HG02678 (cell line): ENCODE measurements around the gene FBRS.

ENCODE experiments used
- ATAC-seq: cut with Tn5 transposase; IDR thresholded peaks from one replicate; pipeline ENCODE4 v1.9.1; 2021; ENCODE audit warnings: mild to moderate bottlenecking, moderate library complexity; ENCODE audit not compliant: unreplicated experiment

FBRS gene

DNA sequence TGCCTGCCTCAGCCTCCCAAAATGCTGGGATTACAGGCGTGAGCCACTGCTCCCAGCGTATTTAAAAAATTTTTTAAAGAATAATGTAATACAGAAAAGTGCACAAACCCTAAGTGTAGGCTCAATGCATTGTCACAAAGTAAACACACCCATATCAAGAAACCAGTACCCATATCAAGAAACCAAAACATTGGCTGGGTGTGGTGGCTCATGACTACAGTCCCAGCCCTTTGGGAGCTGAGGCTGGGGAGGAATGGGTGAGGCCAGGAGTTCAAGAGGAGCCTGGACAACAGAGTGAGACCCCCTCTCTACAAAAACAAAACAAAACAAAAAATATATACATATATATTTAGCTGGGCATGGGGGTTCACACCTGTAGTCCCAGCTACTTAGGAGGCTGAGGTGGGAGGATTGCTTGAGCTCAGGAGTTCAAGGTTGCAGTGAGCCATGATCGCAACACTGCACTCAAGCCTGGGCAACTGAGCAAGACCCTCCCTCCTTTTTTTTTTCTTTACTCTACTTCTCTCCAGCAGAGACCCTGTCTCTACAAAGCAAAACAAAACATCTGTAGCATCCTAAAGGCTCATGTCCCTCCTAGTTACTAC lies 16.8 kb upstream of the FBRS start:
- ATAC-seq = no peak

DNA sequence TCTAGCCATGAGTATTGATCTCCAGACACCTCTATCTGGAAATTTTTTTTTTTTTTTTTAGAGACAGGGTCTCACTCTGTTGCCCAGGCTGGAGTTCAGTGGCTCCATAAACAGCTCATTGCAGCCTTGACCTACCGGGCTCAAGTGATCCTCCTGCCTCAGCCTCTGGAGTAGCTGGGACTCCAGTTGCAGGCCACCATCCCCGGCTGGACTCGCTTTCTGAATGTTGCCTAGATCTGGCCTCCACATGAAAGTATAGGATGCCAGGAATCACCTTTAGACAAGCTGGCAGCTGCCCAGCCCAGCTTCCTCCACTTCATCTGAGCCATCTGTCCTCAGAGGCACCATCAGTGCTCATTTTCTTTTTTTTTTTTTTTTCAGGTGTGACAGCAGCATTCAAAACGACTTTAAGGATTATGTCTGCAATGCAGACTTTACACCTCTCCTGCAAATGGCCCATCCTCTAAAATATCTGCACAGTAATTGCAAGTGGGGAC lies 13.8 kb upstream of the FBRS start:
- no peak for ATAC-seq

DNA sequence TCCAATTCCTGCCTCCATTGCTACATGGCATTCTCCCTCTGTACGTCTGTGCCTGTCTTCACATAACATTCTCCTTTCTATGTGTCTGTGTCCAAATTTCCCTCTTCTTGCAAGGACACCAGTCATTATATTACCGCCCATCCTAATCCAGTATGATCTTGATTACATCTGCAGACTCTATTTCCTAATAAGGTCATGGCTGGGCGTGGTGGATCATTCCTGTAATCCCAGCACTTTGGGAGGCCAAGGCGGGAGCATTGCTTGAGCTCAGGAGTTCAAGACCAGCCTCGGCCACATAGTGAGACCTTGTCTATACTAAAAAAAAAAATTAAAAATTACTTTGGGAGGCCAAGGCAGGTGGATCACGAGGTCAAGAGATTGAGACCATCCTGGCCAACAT lies 12.5 kb upstream of the FBRS start:
- ATAC-seq = no peak

DNA sequence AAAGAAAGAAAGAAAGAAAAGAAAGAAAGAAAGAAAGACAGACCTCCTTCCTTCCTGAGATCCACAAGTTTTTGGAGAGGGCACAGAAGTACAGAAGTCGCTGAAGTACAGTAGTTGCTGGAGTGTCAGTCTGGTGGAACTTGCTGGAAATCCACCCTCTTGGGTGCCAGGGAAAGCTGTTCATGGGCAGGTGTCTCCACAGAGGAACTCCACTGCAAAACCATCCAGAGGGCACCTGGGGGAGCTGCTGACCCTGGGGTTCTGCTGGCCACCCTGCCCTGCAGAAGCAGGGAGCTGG lies 11.0 kb upstream of the FBRS start:
- ATAC-seq = no peak

DNA sequence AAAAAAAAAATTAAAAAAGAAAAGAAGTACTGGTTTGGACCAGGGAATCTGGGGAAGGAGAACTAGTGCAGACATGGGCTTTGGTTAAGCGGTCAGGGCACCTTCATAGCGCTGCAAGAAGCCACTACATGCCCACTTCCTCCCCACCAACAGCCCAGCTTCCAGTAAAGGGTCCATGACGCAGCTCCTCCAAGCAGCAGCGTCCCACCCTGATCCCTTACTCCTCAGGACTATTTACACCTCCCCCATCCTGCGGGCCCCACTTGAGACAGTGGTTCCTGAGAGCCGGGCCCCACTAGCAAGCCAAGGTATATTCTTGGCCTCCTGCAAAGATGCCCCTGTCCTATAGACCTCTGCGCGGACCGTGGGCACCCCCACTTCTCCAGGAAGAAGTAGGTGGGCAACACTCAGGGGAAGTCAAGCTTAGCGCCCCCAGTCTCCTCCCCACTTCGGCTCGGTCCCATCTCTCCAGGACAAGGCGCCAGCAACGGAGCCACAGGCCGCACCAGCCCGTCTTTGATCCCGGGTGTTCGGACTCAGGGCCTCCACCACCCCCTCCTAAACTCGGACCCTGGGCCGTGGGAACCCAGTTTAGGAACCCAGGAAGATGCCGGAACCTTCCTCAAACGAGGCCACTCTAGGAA lies 8.4 kb upstream of the FBRS start:
- peak; percentile 4 for ATAC-seq

DNA sequence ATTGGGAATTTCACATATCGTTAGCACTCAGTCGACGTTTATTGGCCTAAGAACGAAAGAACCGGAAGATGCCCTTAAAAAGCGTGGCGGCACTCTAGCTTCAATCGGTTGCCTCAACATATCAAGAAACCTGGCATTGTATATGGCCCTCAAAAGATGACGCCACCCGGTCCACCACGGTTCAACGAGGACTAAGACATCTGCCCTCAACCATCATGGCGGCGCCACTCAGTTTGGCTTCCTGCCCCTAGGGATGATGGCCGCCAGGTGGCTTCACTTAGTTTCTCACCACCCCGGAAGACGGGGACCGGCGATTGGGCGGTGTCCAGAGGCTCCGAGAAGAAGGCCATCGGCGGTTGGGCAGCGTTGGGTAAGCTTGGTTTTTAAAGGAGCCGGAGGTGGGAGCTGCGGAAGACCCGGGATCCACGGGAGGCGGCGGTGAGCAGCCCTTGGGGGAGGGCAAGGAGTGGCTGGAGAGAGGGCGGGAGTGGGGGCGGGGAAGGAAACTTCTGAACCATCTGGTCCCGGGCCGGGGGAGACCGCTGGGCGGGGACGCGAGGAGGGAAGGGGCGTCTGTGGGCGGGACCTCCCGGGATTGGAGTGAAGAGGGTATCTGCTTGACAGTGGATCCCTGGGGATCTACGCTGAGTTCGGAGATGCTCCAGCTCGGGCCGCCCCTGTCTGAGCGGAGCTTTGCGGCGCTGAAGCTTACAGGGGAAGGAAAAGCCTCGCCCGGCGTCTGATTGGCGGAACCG lies 7.7 kb upstream of the FBRS start, which contains the start of gene PRR14:
Gene PRR14 (plus strand): TSS at position 592 of the 755 bp plus-strand sequence. CDS start 686 bp downstream, outside the sequence.
- peak; percentile 78 for ATAC-seq

DNA sequence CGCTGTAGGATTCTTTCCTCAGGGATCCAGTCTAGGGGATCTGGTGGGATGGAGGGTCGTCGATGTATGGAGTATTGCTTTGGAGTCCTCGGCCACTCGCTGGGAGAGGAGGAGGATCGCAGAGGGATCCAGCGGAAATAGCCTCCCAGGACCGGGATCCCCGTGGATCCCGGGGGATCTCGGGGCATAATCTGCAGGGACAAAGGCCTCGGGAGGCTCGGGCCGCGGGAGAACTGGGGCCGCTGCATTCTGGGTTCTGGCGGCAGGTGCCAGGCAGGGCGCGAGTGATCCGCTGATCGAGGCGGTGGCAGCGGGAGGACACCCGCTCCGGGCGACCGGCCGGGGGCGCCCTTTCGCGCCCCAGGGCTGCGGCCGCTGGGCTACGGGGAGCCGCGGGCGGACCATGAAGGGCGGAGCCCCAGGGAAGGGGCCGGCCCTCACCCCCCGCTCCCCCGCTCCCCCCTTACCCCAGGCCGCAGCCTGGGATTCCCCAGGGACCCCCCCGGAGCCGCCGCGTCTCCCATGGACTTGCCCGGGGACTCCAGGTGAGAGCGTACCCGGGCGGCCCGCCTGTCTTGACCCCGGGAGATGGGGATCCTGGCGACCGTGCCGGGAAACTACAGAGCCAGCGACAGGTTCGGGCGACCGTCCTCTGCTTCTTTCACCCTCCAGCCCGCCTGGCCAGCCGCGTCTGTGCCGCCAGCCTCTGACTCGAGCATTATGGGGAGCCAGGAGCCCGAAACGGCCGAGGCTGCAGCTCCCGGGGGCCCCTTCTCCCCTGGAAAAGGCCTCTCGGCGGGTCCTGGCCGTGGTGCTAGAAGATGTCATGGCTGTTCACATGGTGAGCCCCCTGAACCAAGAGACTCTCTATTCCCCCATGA lies 6.9 kb upstream of the FBRS start:
- peak; percentile 43 for ATAC-seq

DNA sequence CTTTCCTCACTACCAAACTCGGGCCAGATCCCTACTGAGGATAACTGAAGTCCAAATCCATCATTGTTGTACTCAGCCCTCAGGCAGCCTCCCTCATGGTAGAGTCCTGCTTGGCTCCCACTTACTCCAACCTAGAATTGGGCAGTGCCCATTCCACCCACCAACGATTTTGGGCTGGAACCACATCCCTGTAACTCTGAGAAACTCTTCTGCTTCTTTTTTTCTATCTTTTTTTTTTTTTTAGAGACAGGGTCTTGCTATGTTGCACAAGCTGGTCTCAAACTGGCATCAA lies 6.3 kb upstream of the FBRS start:
- no peak for ATAC-seq

DNA sequence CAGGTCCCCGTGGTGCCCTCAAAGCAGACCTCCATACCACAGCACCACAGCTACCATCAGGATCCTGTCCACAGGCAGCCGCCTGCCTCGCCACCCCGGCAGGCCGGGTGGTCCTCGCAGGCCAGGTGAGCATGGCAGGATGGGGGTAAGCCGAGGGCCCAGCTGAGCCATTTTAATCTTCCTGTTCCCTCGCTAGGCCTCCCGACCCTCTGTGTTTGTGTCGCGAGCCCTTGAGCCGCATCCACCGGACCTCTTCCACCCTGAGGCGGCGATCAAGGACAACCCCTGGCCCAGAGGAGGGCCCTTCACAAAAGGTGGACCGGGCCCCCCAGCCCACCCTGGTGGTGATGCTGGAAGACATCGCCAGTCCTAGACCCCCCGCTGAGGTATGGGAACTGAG lies 5.5 kb upstream of the FBRS start:
- no peak for ATAC-seq

DNA sequence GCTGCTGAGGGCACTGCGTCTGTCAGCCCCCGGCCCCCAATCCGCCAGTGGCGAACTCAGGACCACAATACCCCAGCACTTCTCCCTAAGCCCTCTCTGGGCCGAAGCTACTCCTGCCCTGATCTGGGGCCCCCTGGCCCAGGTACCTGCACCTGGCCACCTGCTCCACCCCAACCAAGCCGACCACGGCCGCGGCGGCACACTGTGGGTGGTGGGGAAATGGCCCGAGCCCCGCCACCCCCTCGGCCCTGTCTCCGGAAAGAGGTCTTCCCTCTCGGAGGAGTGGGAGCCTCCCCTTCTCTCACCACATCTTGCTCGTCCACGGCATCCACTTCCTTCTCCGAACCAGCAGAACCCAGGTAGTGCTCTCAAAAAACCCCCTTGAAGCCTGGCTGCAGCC lies 3.4 kb upstream of the FBRS start:
- no peak for ATAC-seq

DNA sequence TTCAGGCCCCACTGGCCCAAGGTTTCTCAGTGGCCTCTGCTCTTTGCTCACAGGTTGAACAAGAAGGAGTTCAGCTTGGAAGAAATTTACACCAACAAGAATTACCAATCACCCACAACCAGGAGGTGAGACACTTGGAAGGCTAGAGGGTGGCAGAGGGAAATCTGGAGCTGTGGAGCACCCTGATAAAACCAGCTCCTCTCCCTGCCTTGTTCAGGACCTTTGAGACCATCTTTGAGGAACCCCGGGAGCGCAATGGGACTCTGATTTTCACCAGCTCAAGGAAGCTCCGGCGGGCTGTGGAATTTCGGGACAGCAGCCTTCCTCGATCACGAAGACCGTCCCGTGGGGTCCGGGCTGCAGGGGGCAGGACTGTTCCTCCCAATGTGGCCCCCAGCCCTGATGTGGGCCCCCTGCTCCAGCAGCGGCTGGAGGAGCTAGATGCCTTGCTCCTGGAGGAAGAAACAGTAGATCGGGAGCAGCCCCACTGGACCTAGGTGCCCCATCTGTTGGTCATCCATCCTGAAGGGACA lies 2.4 kb upstream of the FBRS start:
- ATAC-seq = no peak

DNA sequence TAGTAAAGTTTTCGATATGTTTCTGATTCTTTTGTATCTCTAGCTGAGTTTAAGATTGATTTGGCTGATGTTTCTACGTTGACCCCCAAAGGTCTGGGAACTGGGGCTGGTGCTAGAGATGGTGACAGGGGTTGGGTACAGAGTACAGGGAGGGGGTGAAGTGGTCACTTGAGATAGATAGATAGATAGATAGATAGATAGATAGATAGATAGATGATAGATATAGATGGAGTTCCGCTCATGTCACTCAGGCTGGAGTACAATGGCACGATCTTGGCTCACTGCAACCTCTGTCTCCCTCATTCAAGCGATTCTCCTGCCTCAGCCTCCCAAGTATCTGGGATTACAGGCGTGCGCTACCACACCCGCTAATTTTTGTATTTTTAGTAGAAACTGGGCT lies 1.8 kb upstream of the FBRS start:
- no peak for ATAC-seq

DNA sequence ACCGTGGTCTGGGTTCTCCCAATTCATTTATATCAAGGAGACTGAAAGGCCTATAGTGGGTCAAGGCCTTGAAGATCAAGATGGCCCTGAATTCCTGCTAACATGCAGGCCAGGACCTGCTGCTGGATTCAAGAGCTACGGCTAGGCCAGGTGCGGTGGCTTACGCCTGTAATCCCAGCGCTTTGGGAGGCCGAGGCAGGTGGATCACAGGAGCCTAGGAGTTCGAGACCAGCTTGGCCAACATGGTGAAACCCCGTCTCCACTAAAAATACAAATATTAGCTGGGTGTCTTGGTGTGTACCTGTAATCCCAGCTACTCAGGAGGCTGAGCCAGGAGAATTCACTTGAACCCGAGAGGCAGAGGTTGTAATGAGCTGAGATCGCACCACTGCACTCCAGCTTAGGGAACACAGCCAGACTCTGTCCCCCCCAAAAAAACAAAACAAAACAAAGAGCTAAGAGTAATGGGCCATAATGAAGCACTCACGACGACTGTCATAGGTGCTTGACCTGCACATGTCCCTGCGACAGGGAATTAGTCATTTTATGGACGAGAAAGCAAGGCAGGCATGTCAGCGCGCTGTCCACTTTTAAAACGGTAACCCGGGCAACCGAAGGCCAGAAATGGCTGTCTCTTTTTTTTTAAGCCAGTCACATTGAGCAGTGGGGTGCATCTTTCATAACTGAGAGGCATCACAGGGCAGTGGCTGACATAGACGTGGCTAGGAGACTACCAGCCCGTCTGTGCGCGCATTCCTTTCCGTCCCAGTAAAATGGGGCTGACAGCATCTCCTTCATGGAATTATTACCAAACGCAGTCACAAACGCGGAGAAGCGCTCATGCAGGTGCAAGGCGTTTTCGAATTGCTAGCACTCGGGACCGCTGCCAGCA lies 1.0 kb upstream of the FBRS start:
- ATAC-seq = no peak

DNA sequence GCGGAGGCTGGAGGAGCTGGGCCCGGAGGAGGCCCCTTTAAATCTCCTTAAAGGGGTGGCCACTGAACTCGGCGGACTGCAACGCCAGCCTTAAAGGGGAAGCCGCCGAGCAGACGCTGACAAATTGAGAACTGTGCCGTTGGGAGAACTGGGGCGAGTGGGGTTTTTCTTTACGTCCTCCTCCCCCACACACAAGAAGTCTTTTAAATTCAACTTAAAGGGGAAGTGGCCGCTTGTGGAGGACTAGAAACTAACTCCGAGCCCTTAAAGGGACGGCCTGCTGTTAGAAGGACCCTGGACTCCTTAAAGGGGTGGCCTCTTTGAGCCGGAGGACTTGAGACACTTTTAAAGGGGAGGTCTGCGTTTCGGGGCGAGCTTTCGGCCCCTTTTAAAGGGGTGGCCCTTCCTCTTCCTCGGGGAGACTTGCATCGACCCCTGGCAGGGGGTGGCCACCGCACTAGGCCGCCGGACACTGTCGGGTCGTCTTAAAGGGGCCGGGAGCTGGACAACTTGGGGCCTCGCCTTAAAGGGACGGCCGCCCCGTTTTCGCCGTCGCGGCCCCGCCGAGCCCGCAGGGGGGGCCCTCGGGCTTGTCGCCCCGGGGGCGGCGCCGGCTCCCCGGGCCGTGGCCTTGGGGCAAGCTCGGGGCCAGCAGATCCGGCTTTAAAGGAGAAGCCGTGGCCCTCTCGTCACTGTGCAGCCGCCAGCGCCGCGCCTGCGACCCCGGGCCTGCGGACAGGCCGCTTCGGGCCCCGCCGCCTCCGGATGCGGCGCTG lies 688 bp downstream of the FBRS start:
- peak; percentile 27 for ATAC-seq

DNA sequence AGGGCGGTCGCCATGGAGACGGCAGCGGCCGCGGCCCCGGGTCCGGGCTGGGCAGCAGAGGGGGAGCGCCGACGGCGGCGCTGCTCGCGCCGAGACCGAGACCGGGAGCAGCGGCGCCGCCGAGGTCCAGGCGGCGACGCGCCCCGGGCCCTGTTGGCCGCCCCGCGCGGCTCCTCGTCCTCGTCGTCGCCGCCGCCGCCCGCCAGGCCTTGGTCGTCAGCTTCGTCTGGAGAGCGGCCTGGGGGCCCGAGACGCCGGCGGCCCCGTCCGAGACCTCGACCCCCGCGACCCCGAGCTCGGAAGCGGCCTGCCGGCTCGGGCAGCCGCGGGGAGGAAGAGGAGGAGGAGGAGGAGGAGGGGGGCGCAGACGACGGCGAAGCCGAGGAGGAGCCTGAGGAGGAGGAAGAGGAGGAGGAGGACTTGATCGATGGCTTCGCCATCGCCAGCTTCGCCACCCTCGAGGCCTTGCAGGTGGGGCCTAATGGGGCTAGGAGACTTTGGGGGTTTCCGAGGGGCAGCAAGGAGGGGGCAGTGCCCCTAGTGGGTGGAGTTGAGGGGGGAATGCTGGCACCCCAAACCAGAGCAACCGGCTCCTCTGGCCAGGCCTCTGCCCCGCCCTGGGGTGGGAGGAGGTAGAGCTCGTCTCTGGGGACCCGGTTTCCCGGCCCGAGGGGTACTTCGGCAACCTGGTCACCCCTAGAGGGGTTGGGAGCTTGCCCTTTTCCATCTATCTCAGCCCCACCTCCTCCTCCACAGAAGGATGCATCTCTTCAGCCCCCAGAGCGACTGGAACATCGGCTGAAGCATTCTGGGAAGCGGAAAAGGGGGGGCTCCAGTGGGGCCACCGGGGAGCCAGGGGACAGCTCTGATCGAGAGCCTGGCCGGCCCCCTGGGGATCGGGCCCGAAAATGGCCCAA lies 1.5 kb downstream of the FBRS start:
- ATAC-seq = no peak

DNA sequence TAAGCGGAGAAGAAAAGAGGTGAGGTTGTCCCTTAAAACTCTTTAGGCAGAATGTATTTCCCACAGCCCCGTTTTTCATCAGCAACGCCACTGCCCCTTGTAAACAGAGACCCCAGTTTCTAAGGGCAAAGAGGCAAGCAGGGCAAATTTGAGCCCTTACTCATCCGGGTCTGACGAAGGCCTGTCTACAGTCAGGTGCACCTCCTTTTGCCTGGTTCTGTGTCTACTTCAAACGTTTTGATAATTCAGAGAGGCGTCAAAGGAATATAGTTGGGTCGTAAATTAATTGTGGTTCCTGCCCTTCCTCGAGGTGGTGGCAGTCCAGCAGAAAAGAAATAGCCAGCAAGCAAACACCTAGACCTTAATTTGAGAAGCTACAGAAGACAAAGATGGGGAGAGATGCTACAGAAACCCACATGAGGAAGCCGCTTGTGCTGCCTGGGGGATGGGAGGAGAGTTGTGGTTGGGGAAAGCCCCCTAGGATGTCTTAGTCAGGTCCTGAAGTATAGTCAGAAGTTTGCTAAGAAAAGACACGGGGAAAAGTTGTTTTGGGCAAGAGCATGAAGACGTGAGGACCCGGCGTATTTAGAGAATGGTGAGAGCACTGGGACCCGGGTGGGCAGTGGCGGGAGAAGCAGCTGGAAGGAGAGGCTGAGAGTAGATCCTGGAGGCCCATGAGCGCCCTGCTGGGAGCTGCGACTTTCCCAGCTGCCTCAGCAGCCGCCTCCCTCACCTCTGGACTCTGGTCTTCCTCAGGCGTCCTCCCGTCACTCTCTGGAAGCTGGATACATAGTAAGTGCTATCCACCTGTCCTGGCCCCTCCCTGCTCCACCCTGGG lies 2.4 kb downstream of the FBRS start:
- no peak for ATAC-seq

DNA sequence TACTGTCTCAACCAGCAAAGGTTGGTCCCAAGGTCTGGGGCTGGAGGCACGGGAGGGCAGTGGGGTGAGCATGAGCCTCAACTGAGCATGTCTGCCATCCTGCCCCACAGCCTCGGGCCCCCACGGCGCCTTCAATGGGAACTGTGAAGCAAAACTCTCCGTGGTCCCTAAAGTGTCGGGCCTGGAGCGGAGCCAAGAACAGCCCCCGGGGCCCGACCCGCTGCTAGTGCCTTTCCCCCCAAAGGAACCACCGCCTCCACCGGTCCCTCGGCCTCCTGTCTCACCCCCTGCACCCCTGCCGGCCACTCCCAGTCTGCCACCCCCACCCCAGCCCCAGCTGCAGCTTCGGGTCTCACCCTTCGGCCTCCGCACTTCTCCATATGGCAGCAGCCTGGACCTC lies 4.2 kb downstream of the FBRS start:
- ATAC-seq = no peak

DNA sequence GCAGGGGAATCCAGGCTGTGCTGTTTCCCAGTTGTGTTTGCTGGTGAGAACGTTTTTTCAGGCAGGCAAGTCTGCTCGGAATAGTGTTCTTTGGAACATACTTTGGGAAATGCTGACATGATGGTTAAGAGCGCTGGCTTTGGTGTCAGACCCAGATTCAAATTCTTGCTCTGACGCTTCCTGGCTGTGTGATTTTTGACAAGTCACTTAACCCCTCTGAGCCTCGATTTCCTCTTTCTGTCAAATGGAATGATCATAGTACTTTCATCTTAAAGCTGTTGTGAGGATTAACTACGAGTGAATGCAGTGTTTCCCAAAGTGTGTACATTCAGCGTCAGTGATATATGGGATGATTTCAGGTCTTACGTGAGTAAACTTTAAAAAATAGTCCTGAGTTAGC lies 4.8 kb downstream of the FBRS start:
- ATAC-seq = no peak
